Lower leg skin (tissue), 3 donors: ENCODE results near the gene DDX46.

Experiments
- CTCF ChIP-seq, 3 donors: fragments of 450-650 bp; IDR thresholded peaks; one replicate each; pipeline ENCODE4 v1.5.1; 2016; ENCODE audit warnings: antibody characterized with exemption in 3 of 3, mild to moderate bottlenecking in 3 of 3, moderate library complexity in 2 of 3
- POLR2A ChIP-seq, 2 donors: fragments of 450-650 bp; IDR thresholded peaks; one replicate each; pipeline ENCODE4 v1.6.1; 2016 to 2017; ENCODE audit warnings: antibody characterized with exemption in 2 of 2, mild to moderate bottlenecking in 1 of 2, moderate library complexity in 1 of 2

DNA sequence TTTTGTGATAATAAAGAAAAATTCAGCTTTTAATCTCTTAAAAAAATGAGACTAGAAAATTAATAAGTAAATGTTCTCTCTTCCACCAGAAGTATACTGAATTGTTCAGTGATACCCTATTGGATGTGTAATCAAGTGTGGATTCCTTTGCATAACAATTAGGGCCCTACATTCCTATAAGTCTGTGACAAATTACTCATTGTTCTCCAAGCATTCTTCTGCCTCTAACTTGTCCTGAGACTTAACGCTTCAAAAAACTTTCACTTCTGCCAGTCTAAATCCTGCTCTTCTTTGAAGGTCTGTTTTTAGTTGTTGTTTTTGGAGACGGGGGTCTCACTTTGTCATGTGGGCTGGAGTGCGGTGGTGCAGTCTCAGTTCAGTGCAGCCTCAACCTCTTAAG, 9.2 kb upstream of the DDX46 start:
- TF ChIP-seq CTCF (IDR thresholded peaks at IDR 0.05) (no peak), POLR2A (IDR thresholded peaks at IDR 0.05) (no peak)
